Body of pancreas (tissue), 4 donors: ENCODE data around the gene KIF3C. TPM values are rescaled to one million over a fixed set of nuclear protein-coding genes. Genes with fewer than 3 reads are reported as not detected.

Source experiments
- ATAC-seq: fragments of 150-250 bp; one replicate; pipeline ENCODE4 v1.9.1; 2016
- DNase-seq, 4 donors: peaks; one replicate each; pipeline ENCODE4 v3.0.0-alpha.2; 2019
- H3K27ac ChIP-seq, 4 donors: fragments of 200-600 bp; sonication (generic); 1 replicate in 3 of 4; 2 replicates in 1 of 4; pipeline versions ENCODE4 v1.5.1 to v1.6.1; 2016 to 2019; ENCODE audit warnings: mild to moderate bottlenecking in 1 of 4, mixed read lengths in 1 of 4, moderate library complexity in 1 of 4
- H3K27me3 ChIP-seq, 2 donors: fragments of 200-600 bp; sonication (generic); one replicate each; pipeline ENCODE4 v1.6.0; 2016; ENCODE audit warnings: mild to moderate bottlenecking in 1 of 2
- H3K36me3 ChIP-seq, 2 donors: fragments of 200-600 bp; sonication (generic); replicated peaks in 1 of 2; 2 replicates each; pipeline ENCODE4 v1.5.1; 2016; ENCODE audit warnings: low read depth in 2 of 2; ENCODE audit not compliant: insufficient read depth in 1 of 2
- H3K4me1 ChIP-seq: fragments of 200-600 bp; sonication (generic); one replicate; pipeline ENCODE4 v1.6.0; 2016
- H3K4me3 ChIP-seq, 2 donors: fragments of 200-600 bp; sonication (generic); 1 replicate in 1 of 2; 2 replicates in 1 of 2; pipeline ENCODE4 v1.5.1; 2016 to 2019
- H3K9me3 ChIP-seq, 3 donors: fragments of 200-600 bp; sonication (generic); 1 replicate in 2 of 3; 2 replicates in 1 of 3; pipeline ENCODE4 v1.5.1; 2016
- CTCF ChIP-seq, 7 experiments: fragments of 450-650 bp in 4 of 7; fragments of 200-600 bp in 3 of 7; sonication (generic) in 3 of 7; IDR thresholded peaks; one replicate each; pipeline ENCODE4 v1.5.1; 2016 to 2019; ENCODE audit warnings: antibody characterized with exemption in 7 of 7
- POLR2A ChIP-seq, 3 donors: fragments of 450-650 bp; IDR thresholded peaks; one replicate each; pipeline ENCODE4 v1.6.1; 2016; ENCODE audit warnings: antibody characterized with exemption in 3 of 3, mild to moderate bottlenecking in 2 of 3
- WGBS, 2 donors: methylation state at CpG; one replicate each; pipeline ENCODE4 v1.1.5; 2017; 5-methylcytosine and 5-hydroxymethylcytosine counted together
- intact Hi-C: fragments of 100-400 bp; cut with DNase I; formaldehyde crosslinking; loops from one replicate; pipeline ENCODE4 v1.15.1; 2023
- total RNA-seq, 2 donors: library from RNA; depleted of rRNA; stranded (reverse); fragments of >200 nt; gene quantifications; one replicate each; pipeline ENCODE4 v1.1.0, GENCODE V29; 2016

The KIF3C gene
- total RNA-seq, 2 donors from 2014 or later: 0.99 to 3.1 TPM

GRCh38 chr2:25976983-25977741 lies 5.1 kb downstream of the KIF3C start:
- WGBS, 2 donors: 72 to 75% methylated on average over 6 of the region's 6 CpGs
- H3K9me3 ChIP-seq: no peaks in the 10 kb centered on the region
- no peak for ATAC-seq
- no peak for DNase-seq
- TF ChIP-seq POLR2A (IDR thresholded peaks at IDR 0.05) (no peak), CTCF (IDR thresholded peaks at IDR 0.05) (no peak)
- no peak overlapping the region for H3K4me3 ChIP-seq
- H3K27ac ChIP-seq: no peak overlapping the region
- no peaks in the 10 kb centered on the region for H3K27me3 ChIP-seq
- intact Hi-C loops: no loop called here
- H3K4me1 ChIP-seq: peaks cover 7% of the 10 kb centered on the region
- H3K36me3 ChIP-seq: no peaks in the 10 kb centered on the region

DNA sequence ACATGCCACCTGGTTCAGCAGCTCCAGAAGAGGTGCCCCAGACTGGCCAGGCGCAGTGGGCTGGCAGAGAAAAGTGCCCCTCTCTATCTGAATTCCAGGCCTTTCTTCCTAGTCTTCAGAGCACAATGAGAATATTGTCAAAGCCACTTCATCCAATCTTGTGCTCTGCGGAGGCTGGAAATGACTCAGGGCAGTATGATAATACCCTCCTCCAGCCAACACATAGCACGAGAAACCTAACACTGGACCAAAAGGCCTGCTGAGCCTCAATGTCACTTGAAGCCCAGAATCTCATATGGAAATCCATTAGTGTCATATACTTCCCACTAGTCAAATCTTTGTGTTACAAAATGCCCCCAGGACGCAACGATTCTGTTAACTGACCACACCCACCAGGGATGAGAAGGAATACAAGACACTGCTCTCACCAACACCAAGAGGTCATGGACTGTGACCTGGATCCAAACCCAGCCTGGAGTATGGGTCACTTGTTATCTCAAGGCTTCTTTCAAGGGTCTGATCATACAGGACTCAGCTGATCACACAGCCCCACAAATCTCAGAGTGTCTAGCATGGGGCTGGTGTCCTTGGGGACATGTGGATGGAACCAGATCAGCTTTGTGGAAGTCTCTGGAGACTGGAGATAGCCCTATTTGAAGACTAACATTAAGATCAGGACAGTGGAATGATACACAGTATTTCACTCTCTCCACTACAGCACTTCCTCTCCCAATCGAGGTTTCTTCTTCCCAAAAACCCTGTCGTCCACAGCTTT lies 10.1 kb downstream of the KIF3C start:
- DNase-seq (no peak), ATAC-seq (no peak)
- Histone ChIP-seq H3K27ac (no peak overlapping the region), H3K4me1 (no peaks in the 10 kb centered on the region), H3K36me3 (no peaks in the 10 kb centered on the region), H3K27me3 (no peaks in the 10 kb centered on the region), H3K4me3 (no peak overlapping the region), H3K9me3 (no peaks in the 10 kb centered on the region)
- 66 to 82% methylated on average over 7 of the region's 7 CpGs for WGBS, 2 donors
- no peak for TF ChIP-seq POLR2A (IDR thresholded peaks at IDR 0.05)
- TF ChIP-seq CTCF (IDR thresholded peaks at IDR 0.05): no peak
- intact Hi-C loops: no loop called here

DNA sequence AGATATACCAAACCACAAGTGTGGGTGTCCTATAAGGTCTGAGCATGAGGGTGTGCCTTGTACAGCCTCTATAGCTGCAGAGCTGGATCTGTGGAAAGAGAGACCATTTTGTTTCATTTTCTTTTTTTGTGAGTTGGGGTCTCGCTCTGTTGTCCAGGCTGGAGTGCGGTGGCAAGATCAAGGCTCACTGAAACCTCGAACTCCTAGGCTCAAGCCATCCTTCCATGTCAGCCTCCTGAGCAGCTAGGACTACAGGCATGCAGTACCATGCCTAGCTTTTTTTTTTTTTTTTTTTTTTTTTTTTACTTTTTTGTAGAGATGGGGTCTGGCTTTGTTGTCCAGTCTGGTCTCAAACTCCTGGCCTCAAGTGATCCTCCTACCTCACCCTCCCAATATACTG lies 10.7 kb downstream of the KIF3C start:
- no peaks in the 10 kb centered on the region for H3K27me3 ChIP-seq
- H3K4me1 ChIP-seq: no peaks in the 10 kb centered on the region
- 66 to 76% methylated on average over 3 of the region's 3 CpGs for WGBS, 2 donors
- DNase-seq (no peak), ATAC-seq (no peak)
- no peak overlapping the region for H3K27ac ChIP-seq
- no peaks in the 10 kb centered on the region for H3K9me3 ChIP-seq
- H3K4me3 ChIP-seq: no peak overlapping the region
- no peaks in the 10 kb centered on the region for H3K36me3 ChIP-seq
- intact Hi-C loops: no loop called here
- TF ChIP-seq POLR2A (IDR thresholded peaks at IDR 0.05): no peak
- no peak for TF ChIP-seq CTCF (IDR thresholded peaks at IDR 0.05)

- ATAC-seq: no peak
- H3K9me3 ChIP-seq: no peaks in the 10 kb centered on the region
- TF ChIP-seq POLR2A (IDR thresholded peaks at IDR 0.05) (no peak), CTCF (IDR thresholded peaks at IDR 0.05) (no peak)
- no peak for DNase-seq
- H3K27me3 ChIP-seq: no peaks in the 10 kb centered on the region
- H3K27ac ChIP-seq: no peak overlapping the region
- 79 to 80% methylated on average over 7 of the region's 7 CpGs for WGBS, 2 donors
- intact Hi-C loops: no loop called here
- H3K4me1 ChIP-seq: no peaks in the 10 kb centered on the region
- no peak overlapping the region for H3K4me3 ChIP-seq
- H3K36me3 ChIP-seq: no peaks in the 10 kb centered on the region
Measured at GRCh38 chr2:25966531-25967270, 15.6 kb downstream of the KIF3C start.
